HepG2 (cell line): ENCODE data around the gene RIMS3.

Experiments used
- CTCF ChIP-seq: sonication (generic); formaldehyde crosslinking; IDR thresholded peaks from 2 replicates; pipeline ENCODE4 v1.5.0; 2020; ENCODE audit warnings: mild to moderate bottlenecking, missing genetic modification reagents, moderate library complexity
- DMAP1 ChIP-seq: IDR thresholded peaks from 2 replicates; pipeline ENCODE4 v1.6.1; 2016
- HOXD1 ChIP-seq: sonication (generic); formaldehyde crosslinking; IDR thresholded peaks from 2 replicates; pipeline ENCODE4 v1.5.0; 2020; ENCODE audit warnings: missing genetic modification reagents
- PTBP1 ChIP-seq: fragments of 200-400 bp; formaldehyde crosslinking; IDR thresholded peaks from 2 replicates; pipeline ENCODE4 v1.6.1; 2018; ENCODE audit warnings: low read length, low read depth; ENCODE audit not compliant: poor library complexity, severe bottlenecking

GRCh38 chr1:40703316-40703715 is 37.8 kb upstream of the RIMS3 start:
- TF ChIP-seq PTBP1 (no peak), DMAP1 (CRISPR knock-in tag) (no peak), CTCF (CRISPR knock-in tag) (no peak), HOXD1 (CRISPR knock-in tag) (no peak)
